NB4 (cell line): ENCODE data around the gene PCSK6.

Experiments
- CTCF ChIP-seq: IDR thresholded peaks from one replicate; pipeline ENCODE4 v1.5.1; 2012; ENCODE audit warnings: low read depth, low read length
- POLR2A ChIP-seq: IDR thresholded peaks from 2 replicates; pipeline ENCODE4 v1.6.1; 2011; ENCODE audit warnings: mild to moderate bottlenecking; ENCODE audit not compliant: insufficient read length; ENCODE audit errors: extremely low read depth
- TF ChIP-seq, protein P1 (sequence below): IDR thresholded peaks from 2 replicates; pipeline ENCODE4 v1.6.1; 2011; ENCODE audit warnings: low read depth, low read length

DNA sequence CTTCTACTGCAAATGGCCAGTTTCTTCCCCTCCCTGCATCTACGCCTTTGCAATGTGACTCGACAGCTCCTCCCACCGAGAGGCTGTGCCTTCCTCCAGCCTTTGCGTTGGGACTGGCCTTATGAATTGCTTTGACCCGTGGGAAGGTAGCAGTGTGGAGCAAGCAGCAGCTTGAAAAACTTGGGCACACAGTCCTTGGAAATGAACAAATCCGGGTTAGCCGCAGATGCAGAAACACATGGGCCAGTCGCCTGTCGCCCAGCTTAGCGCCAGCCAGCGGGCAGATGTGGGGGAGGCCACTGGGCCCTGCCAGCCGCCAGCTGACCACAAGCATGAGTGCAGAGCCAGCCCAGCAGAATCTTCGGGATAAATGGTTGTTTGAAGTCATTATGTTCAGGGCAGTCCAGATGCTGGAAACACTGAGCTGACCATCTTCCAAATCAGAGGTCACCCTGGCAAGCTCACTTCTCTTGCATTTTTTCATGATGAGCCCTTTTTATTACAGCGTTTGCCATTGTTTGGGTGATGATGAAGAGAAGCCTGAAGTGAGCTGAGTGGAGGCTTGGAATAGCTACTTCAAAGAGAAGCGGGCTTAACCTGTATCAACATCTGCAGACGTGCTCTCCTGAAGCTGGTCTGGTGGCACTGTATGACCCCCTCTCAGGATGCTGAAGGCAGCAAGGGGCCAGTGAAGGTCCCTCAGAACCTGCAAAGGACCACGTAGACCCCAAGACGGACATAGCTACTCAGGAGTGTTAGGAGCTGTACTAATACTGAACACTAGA lies 222.0 kb downstream of the PCSK6 start:
- TF ChIP-seq CTCF, result no peak
- TF ChIP-seq POLR2A, result no peak
- TF ChIP-seq, protein P1, sequence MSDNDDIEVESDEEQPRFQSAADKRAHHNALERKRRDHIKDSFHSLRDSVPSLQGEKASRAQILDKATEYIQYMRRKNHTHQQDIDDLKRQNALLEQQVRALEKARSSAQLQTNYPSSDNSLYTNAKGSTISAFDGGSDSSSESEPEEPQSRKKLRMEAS, result no peak
